Right lobe of liver (tissue), 4 donors: ENCODE results near the gene YJEFN3.

Experiments used
- POLR2A ChIP-seq: fragments of 450-650 bp; IDR thresholded peaks from one replicate; pipeline ENCODE4 v1.6.1; 2017; ENCODE audit warnings: antibody characterized with exemption, mild to moderate bottlenecking
- TF ChIP-seq, protein P1 (sequence below), 4 donors: fragments of 200-600 bp in 3 of 4; fragments of 450-650 bp in 1 of 4; IDR thresholded peaks; one replicate each; pipeline versions ENCODE4 v1.5.1 to v1.8.0; 2016 to 2022; ENCODE audit warnings: antibody characterized with exemption in 4 of 4, mild to moderate bottlenecking in 2 of 4
- donor health status: DM: no; HTN: no; CAD: no.
- donor health status: DM: no; HTN: no; CAD: no.
- donor health status: DM: no; HTN: yes; CAD: no.

DNA sequence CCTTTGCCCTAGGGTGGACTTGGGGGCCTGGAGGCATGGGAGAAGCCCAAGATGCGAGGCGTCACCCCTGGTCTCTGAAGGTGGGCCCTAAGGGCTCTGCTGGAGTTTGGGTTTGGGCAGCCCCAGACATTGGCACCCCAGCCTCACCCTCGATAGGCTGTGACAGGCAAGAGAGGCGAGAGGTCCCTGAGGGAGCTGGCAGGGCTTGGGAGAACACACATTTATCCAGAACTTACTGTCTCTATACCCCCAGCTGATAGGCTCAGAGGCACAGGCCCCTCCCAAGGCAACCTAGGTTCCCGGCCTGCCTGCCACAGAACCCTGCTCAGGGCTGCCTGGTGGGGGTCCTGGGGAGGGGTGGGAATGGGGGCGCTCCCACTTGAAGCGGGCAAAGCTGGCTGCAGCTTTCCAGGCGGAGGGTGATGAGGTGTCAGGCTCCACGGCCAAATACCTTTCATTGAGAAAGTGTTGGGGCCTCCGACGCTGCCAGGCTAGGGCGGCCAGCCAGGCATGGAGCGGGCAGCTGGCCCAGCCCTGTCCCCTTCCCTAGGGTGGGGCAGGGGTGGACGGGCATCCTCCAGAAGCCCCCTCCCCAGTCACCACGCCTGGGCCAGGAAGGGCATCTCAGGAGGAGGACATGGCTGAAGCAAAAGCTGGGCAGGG, 19.1 kb downstream of the YJEFN3 start:
- TF ChIP-seq, protein P1, sequence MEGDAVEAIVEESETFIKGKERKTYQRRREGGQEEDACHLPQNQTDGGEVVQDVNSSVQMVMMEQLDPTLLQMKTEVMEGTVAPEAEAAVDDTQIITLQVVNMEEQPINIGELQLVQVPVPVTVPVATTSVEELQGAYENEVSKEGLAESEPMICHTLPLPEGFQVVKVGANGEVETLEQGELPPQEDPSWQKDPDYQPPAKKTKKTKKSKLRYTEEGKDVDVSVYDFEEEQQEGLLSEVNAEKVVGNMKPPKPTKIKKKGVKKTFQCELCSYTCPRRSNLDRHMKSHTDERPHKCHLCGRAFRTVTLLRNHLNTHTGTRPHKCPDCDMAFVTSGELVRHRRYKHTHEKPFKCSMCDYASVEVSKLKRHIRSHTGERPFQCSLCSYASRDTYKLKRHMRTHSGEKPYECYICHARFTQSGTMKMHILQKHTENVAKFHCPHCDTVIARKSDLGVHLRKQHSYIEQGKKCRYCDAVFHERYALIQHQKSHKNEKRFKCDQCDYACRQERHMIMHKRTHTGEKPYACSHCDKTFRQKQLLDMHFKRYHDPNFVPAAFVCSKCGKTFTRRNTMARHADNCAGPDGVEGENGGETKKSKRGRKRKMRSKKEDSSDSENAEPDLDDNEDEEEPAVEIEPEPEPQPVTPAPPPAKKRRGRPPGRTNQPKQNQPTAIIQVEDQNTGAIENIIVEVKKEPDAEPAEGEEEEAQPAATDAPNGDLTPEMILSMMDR (IDR thresholded peaks at IDR 0.05) = no peak
- no peak for TF ChIP-seq POLR2A
